HCT116 (cell line): ENCODE results near the gene NR1H3. TPM values are rescaled to one million over a fixed set of nuclear protein-coding genes. Genes with fewer than 3 reads are reported as not detected.

Experiments
- ATAC-seq: fragments of 200-7000 bp; cut with Tn5 transposase; 2 replicates; pipeline ENCODE4 v1.9.1; 2020; ENCODE audit warnings: mild to moderate bottlenecking, moderate library complexity
- BruUV-seq: library from RNA; stranded (reverse); fragments of 400-500 nt; replicated peaks from 2 replicates; lab custom pipeline; 2021; lab: Mats Ljungman, UMichigan
- CTCF ChIA-PET: fragments of 300-600 bp; sonication (Branson Sonifier 250); formaldehyde crosslinking; loops from one replicate; lab custom pipeline; 2021; ENCODE audit warnings: antibody characterized with exemption; lab: Charles Lee
- POLR2A ChIA-PET: fragments of 300-600, 350-600 bp; sonication (Branson Sonifier 250); formaldehyde crosslinking; loops from one replicate; lab custom pipeline; 2021; ENCODE audit warnings: antibody characterized with exemption; lab: Charles Lee
- RAD21 ChIA-PET, 2 experiments: fragments of 300-600 bp; sonication (Branson Sonifier 250); formaldehyde crosslinking; loops; one replicate each; lab custom pipeline; 2023; ENCODE audit warnings: low total read pairs in 2 of 2; ENCODE audit not compliant: uncharacterized antibody in 2 of 2, unreplicated experiment in 2 of 2, low non-redundant PET in 1 of 2; lab: Charles Lee
- DNase-seq: peaks from one replicate; pipeline ENCODE4 v3.0.0-alpha.2; 2010; ENCODE audit warnings: low read depth, low spot score
- H2AFZ ChIP-seq: fragments of 200-600 bp; shearing (Covaris generic), sonication (generic); 2 replicates; pipeline ENCODE4 v1.6.1; 2017; ENCODE audit warnings: low read depth, mixed run types, mixed read lengths, antibody characterized with exemption, low read length; ENCODE audit not compliant: poor library complexity, severe bottlenecking
- H3K27ac ChIP-seq: 2 replicates; pipeline ENCODE4 v1.5.1; 2012; ENCODE audit warnings: low read depth, low read length
- H3K27me3 ChIP-seq: fragments of 200-600 bp; sonication (generic); 2 replicates; pipeline ENCODE4 v1.6.1; 2016; ENCODE audit warnings: mixed run types, low read length, mixed read lengths; ENCODE audit not compliant: insufficient read depth
- H3K36me3 ChIP-seq, 2 experiments: fragments of 200-500 bp in 1 of 2; fragments of 200-600 bp in 1 of 2; sonication (Bioruptor generic) in 1 of 2; sonication (generic) in 1 of 2; 2 replicates each; pipeline versions ENCODE4 v1.5.1 to v1.6.1; 2014 to 2016; ENCODE audit warnings: low read length in 2 of 2, inconsistent platforms in 1 of 2, mixed read lengths in 1 of 2, mixed run types in 1 of 2; ENCODE audit not compliant: insufficient read depth in 2 of 2, control insufficient read depth in 1 of 2
- H3K4me1 ChIP-seq, 2 experiments: fragments of 200-600 bp in 1 of 2; sonication (generic) in 1 of 2; 2 replicates each; pipeline versions ENCODE4 v1.5.1 to v1.6.1; 2012 to 2017; ENCODE audit warnings: low read length in 2 of 2, inconsistent platforms in 1 of 2, mild to moderate bottlenecking in 1 of 2, mixed read lengths in 1 of 2, mixed run types in 1 of 2, moderate library complexity in 1 of 2; ENCODE audit not compliant: insufficient read depth in 2 of 2, control insufficient read depth in 1 of 2
- H3K4me2 ChIP-seq: fragments of 200-600 bp; sonication (generic); 2 replicates; pipeline ENCODE4 v1.6.1; 2017; ENCODE audit warnings: mixed run types, low read length, mixed read lengths
- H3K4me3 ChIP-seq, 2 experiments: fragments of 200-600 bp in 1 of 2; sonication (generic) in 1 of 2; replicated peaks in 1 of 2; 2 replicates each; pipeline ENCODE4 v1.5.1; 2011 to 2016; ENCODE audit warnings: low read length in 2 of 2, control low read depth in 1 of 2, low read depth in 1 of 2, mild to moderate bottlenecking in 1 of 2, mixed read lengths in 1 of 2, mixed run types in 1 of 2
- H3K79me2 ChIP-seq: fragments of 200-600 bp; sonication (generic); 2 replicates; pipeline ENCODE4 v1.6.1; 2017; ENCODE audit warnings: mild to moderate bottlenecking, mixed run types, low read length, moderate library complexity, mixed read lengths; ENCODE audit not compliant: insufficient read depth
- H3K9ac ChIP-seq: fragments of 200-600 bp; sonication (generic); 2 replicates; pipeline ENCODE4 v1.6.1; 2016; ENCODE audit warnings: low read length, mixed read lengths
- H3K9me2 ChIP-seq: fragments of 200-600 bp; sonication (generic), shearing (Covaris generic); 2 replicates; pipeline ENCODE4 v1.6.1; 2017; ENCODE audit warnings: mixed run types, mild to moderate bottlenecking, moderate library complexity; ENCODE audit not compliant: insufficient read depth
- H3K9me3 ChIP-seq, 2 experiments: fragments of 200-500 bp in 1 of 2; fragments of 200-600 bp in 1 of 2; sonication (Bioruptor generic) in 1 of 2; sonication (generic) in 1 of 2; 2 replicates each; pipeline ENCODE4 v1.6.1; 2014 to 2017; ENCODE audit warnings: low read length in 2 of 2, mixed read lengths in 2 of 2, inconsistent platforms in 1 of 2, low read depth in 1 of 2, mild to moderate bottlenecking in 1 of 2, mixed run types in 1 of 2, moderate library complexity in 1 of 2; ENCODE audit not compliant: control insufficient read depth in 1 of 2, insufficient read depth in 1 of 2
- H4K20me1 ChIP-seq: fragments of 200-600 bp; sonication (generic), shearing (Covaris generic); 2 replicates; pipeline ENCODE4 v1.6.1; 2017; ENCODE audit warnings: mixed run types, mild to moderate bottlenecking, moderate library complexity; ENCODE audit not compliant: insufficient read depth
- CBX3 ChIP-seq: IDR thresholded peaks from 2 replicates; pipeline ENCODE4 v1.6.1; 2012; ENCODE audit warnings: low read depth
- CEBPB ChIP-seq: IDR thresholded peaks from 2 replicates; pipeline ENCODE4 v1.6.1; 2012; ENCODE audit warnings: low read depth
- EGR1 ChIP-seq: IDR thresholded peaks from 2 replicates; pipeline ENCODE4 v1.6.1; 2012; ENCODE audit warnings: low read depth
- EZH2 ChIP-seq: fragments of 200-600 bp; sonication (generic); IDR thresholded peaks from 2 replicates; pipeline ENCODE4 v1.6.1; 2017; ENCODE audit warnings: antibody characterized with exemption, mixed run types
- EZH2phosphoT487 ChIP-seq: fragments of 200-600 bp; IDR thresholded peaks from 2 replicates; pipeline ENCODE4 v1.6.1; 2018; ENCODE audit warnings: antibody characterized with exemption, borderline replicate concordance
- FOSL1 ChIP-seq: IDR thresholded peaks from 2 replicates; pipeline ENCODE4 v1.6.1; 2012; ENCODE audit warnings: low read depth
- JUND ChIP-seq: IDR thresholded peaks from 2 replicates; pipeline ENCODE4 v1.6.1; 2012
- MAX ChIP-seq: IDR thresholded peaks from 2 replicates; pipeline ENCODE4 v1.6.1; 2012
- POLR2A ChIP-seq: IDR thresholded peaks from 2 replicates; pipeline ENCODE4 v1.7.0; 2011; ENCODE audit warnings: borderline replicate concordance; ENCODE audit not compliant: insufficient read depth, insufficient read length; ENCODE audit errors: extremely low read depth
- POLR2AphosphoS5 ChIP-seq: IDR thresholded peaks from 2 replicates; pipeline ENCODE4 v1.6.1; 2011; ENCODE audit warnings: mild to moderate bottlenecking, low read depth, low read length, moderate library complexity
- REST ChIP-seq: IDR thresholded peaks from 2 replicates; pipeline ENCODE4 v1.6.1; 2012; ENCODE audit warnings: low read depth
- SIN3A ChIP-seq: IDR thresholded peaks from 2 replicates; pipeline ENCODE4 v1.6.1; 2012; ENCODE audit warnings: low read depth
- SP1 ChIP-seq: IDR thresholded peaks from 2 replicates; pipeline ENCODE4 v1.6.1; 2012; ENCODE audit warnings: low read depth
- SRF ChIP-seq: IDR thresholded peaks from 2 replicates; pipeline ENCODE4 v1.6.1; 2012; ENCODE audit warnings: low read depth
- TCF7L2 ChIP-seq: IDR thresholded peaks from 2 replicates; pipeline ENCODE4 v1.7.0; 2011; ENCODE audit warnings: borderline replicate concordance, inconsistent platforms; ENCODE audit not compliant: insufficient read depth, insufficient read length; ENCODE audit errors: extremely low read depth
- ZFX ChIP-seq: fragments of 450-650 bp; IDR thresholded peaks from 2 replicates; pipeline ENCODE4 v1.6.1; 2017
- ZNF274 ChIP-seq: fragments of 200-500 bp; sonication (Bioruptor generic); IDR thresholded peaks from 2 replicates; pipeline ENCODE4 v1.6.1; 2014; ENCODE audit warnings: mild to moderate bottlenecking, low read depth, low read length, inconsistent platforms
- intact Hi-C: fragments of 100-400 bp; cut with micrococcal nuclease; formaldehyde crosslinking; loops from 2 replicates; pipeline ENCODE4 v1.10.0; 2022
- total RNA-seq: library from RNA; stranded (reverse); gene quantifications from one replicate; pipeline ENCODE4 v1.2.1, GENCODE V29; 2021; ENCODE audit not compliant: unreplicated experiment

NR1H3 gene
- total RNA-seq, 1 experiment from 2014 or later: 23.5 TPM

GRCh38 chr11:47284151-47284550 lies 26.4 kb downstream of the NR1H3 start:
- POLR2A ChIA-PET: no interaction called here
- Histone ChIP-seq H3K9me3 (no peaks in the 10 kb centered on the region), H3K79me2 (no peaks in the 10 kb centered on the region), H3K27ac (no peak overlapping the region), H3K36me3 (peaks cover 43 to 51% of the 10 kb centered on the region in 2 experiments), H3K27me3 (no peaks in the 10 kb centered on the region), H3K9ac (no peak overlapping the region), H3K4me1 (no peaks in the 10 kb centered on the region), H4K20me1 (no peaks in the 10 kb centered on the region), H3K4me2 (no peak overlapping the region), H3K9me2 (no peaks in the 10 kb centered on the region), H2AFZ (no peak overlapping the region), H3K4me3 (no peak overlapping the region)
- TSS peak; percentile 33 for BruUV-seq
- CTCF ChIA-PET: no interaction called here
- intact Hi-C loops: no loop called here
- no peak for ATAC-seq
- RAD21 ChIA-PET: no interaction called here
- no peak for DNase-seq
- TF ChIP-seq CBX3 (no peak), ZNF274 (no peak), EZH2phosphoT487 (no peak), CEBPB (no peak)

GRCh38 chr11:47285969-47286770 lies 28.4 kb downstream of the NR1H3 start:
- Histone ChIP-seq H3K79me2 (no peaks in the 10 kb centered on the region), H3K4me1 (no peaks in the 10 kb centered on the region), H2AFZ (no peak overlapping the region), H3K4me3 (no peak overlapping the region), H4K20me1 (no peaks in the 10 kb centered on the region), H3K36me3 (peaks cover 43 to 48% of the 10 kb centered on the region in 2 experiments), H3K27me3 (no peaks in the 10 kb centered on the region), H3K4me2 (no peak overlapping the region), H3K9me3 (no peaks in the 10 kb centered on the region), H3K9me2 (no peaks in the 10 kb centered on the region), H3K9ac (no peak overlapping the region), H3K27ac (no peak overlapping the region)
- ChIA-PET POLR2A (no interaction called here), RAD21 (no interaction called here), CTCF (no interaction called here)
- ATAC-seq: no peak
- DNase-seq: no peak
- BruUV-seq: no TSS peak
- intact Hi-C loops: no loop called here
- TF ChIP-seq POLR2A (no peak), CEBPB (no peak), TCF7L2 (no peak), MAX (no peak), POLR2AphosphoS5 (no peak), EZH2 (no peak), SIN3A (no peak), JUND (no peak), SRF (no peak), REST (no peak), FOSL1 (no peak), SP1 (no peak), EGR1 (no peak), ZFX (no peak)
